Hepatocyte (in vitro differentiated cells): ENCODE data around the gene PSMB10.

Source experiments
- CTCF ChIP-seq: fragments of 200-600 bp; sonication (generic); IDR thresholded peaks from 2 replicates; pipeline ENCODE4 v1.5.1; 2016; ENCODE audit warnings: antibody characterized with exemption, mild to moderate bottlenecking; ENCODE audit not compliant: poor library complexity
- EZH2phosphoT487 ChIP-seq: fragments of 200-600 bp; sonication (generic); IDR thresholded peaks from one replicate; pipeline ENCODE4 v1.6.1; 2018; ENCODE audit warnings: antibody characterized with exemption, mild to moderate bottlenecking, low read depth, moderate library complexity; ENCODE audit not compliant: unreplicated experiment, severe bottlenecking

GRCh38 chr16:67966549-67967182 is 30.0 kb upstream of the PSMB10 start:
- no peak for TF ChIP-seq CTCF
- no peak for TF ChIP-seq EZH2phosphoT487
